HCT116 (cell line): ENCODE measurements around the gene ZC3H12A.

Source experiments
- EGR1 ChIP-seq: IDR thresholded peaks from 2 replicates; pipeline ENCODE4 v1.6.1; 2012; ENCODE audit warnings: low read depth
- EZH2 ChIP-seq: fragments of 200-600 bp; sonication (generic); IDR thresholded peaks from 2 replicates; pipeline ENCODE4 v1.6.1; 2017; ENCODE audit warnings: antibody characterized with exemption, mixed run types
- JUND ChIP-seq: IDR thresholded peaks from 2 replicates; pipeline ENCODE4 v1.6.1; 2012
- TF ChIP-seq, protein P1 (sequence below): IDR thresholded peaks from 2 replicates; pipeline ENCODE4 v1.6.1; 2012; ENCODE audit warnings: low read depth
- TF ChIP-seq, protein P2 (sequence below): IDR thresholded peaks from 2 replicates; pipeline ENCODE4 v1.6.1; 2012
- TF ChIP-seq, protein P3 (sequence below), 3 experiments: fragments of 200-600 bp in 1 of 3; sonication (generic) in 1 of 3; IDR thresholded peaks in 2 of 3; conservative IDR thresholded peaks in 1 of 3; 2 replicates each; pipeline ENCODE4 v1.5.1; 2012 to 2017; ENCODE audit warnings: low read depth in 2 of 3, low read length in 2 of 3, antibody characterized with exemption in 1 of 3, borderline replicate concordance in 1 of 3, control low read depth in 1 of 3, mild to moderate bottlenecking in 1 of 3, mixed read lengths in 1 of 3, mixed run types in 1 of 3, moderate library complexity in 1 of 3; ENCODE audit not compliant: insufficient read depth in 1 of 3

DNA sequence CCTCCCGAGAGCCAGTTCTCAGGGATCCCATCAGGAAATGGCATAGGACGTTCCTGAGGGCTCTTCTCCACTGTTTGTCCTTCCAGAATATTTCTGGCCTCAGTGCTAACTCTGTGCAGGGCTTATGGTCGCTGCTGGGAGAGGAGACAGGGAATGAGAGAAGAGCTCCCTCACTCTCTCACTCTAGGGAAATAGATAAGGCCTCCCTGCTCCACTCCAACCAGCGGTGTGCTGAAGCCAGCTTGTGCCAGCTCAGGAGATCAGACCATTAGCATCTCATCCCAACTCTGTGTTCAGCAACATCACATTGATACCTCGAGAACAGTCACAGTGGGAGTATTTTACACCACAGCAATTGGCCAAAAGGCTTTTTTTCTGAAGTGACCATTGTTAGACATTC, 49.2 kb upstream of the ZC3H12A start:
- TF ChIP-seq, protein P1, sequence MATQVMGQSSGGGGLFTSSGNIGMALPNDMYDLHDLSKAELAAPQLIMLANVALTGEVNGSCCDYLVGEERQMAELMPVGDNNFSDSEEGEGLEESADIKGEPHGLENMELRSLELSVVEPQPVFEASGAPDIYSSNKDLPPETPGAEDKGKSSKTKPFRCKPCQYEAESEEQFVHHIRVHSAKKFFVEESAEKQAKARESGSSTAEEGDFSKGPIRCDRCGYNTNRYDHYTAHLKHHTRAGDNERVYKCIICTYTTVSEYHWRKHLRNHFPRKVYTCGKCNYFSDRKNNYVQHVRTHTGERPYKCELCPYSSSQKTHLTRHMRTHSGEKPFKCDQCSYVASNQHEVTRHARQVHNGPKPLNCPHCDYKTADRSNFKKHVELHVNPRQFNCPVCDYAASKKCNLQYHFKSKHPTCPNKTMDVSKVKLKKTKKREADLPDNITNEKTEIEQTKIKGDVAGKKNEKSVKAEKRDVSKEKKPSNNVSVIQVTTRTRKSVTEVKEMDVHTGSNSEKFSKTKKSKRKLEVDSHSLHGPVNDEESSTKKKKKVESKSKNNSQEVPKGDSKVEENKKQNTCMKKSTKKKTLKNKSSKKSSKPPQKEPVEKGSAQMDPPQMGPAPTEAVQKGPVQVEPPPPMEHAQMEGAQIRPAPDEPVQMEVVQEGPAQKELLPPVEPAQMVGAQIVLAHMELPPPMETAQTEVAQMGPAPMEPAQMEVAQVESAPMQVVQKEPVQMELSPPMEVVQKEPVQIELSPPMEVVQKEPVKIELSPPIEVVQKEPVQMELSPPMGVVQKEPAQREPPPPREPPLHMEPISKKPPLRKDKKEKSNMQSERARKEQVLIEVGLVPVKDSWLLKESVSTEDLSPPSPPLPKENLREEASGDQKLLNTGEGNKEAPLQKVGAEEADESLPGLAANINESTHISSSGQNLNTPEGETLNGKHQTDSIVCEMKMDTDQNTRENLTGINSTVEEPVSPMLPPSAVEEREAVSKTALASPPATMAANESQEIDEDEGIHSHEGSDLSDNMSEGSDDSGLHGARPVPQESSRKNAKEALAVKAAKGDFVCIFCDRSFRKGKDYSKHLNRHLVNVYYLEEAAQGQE: no peak
- TF ChIP-seq JUND (no peak), EGR1 (no peak), EZH2 (no peak)
- TF ChIP-seq, protein P2, sequence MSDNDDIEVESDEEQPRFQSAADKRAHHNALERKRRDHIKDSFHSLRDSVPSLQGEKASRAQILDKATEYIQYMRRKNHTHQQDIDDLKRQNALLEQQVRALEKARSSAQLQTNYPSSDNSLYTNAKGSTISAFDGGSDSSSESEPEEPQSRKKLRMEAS: no peak
- TF ChIP-seq, protein P3, sequence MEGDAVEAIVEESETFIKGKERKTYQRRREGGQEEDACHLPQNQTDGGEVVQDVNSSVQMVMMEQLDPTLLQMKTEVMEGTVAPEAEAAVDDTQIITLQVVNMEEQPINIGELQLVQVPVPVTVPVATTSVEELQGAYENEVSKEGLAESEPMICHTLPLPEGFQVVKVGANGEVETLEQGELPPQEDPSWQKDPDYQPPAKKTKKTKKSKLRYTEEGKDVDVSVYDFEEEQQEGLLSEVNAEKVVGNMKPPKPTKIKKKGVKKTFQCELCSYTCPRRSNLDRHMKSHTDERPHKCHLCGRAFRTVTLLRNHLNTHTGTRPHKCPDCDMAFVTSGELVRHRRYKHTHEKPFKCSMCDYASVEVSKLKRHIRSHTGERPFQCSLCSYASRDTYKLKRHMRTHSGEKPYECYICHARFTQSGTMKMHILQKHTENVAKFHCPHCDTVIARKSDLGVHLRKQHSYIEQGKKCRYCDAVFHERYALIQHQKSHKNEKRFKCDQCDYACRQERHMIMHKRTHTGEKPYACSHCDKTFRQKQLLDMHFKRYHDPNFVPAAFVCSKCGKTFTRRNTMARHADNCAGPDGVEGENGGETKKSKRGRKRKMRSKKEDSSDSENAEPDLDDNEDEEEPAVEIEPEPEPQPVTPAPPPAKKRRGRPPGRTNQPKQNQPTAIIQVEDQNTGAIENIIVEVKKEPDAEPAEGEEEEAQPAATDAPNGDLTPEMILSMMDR (IDR thresholded peaks at IDR 0.05 in 2 of 3, conservative IDR thresholded peaks at IDR 0.05 in 1 of 3; ENCODE audit: borderline replicate concordance in 1 of 3, insufficient read depth in 1 of 3, low read depth in 2 of 3, low read length in 2 of 3): no peak
